Measurements from ENCODE around the gene APOL2.
"Not testable (repeated sequence)": the region's sequence is repeated elsewhere in the genome, so short reads cannot be mapped to it uniquely, and the experiment has no call there.

The APOL2 gene

DNA sequence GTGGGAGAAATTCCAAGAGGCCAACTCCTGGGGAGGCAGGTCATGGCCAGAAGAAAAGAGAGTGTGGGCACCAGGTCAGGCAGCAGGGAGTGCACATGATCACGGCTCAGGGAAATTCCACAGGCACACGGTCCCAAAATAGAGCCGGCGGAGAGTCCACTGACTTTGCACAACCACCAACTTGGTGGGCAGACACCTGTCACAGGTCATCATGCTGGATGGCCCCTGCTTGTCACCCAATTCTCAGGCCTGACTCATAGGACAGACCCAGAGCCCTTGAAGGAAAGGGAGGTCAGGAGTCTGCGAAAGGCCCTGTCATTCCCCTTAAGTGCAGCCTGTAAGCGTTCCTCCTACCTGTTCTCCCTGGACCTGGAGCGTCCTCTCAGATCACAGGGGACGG is 15.8 kb downstream of the APOL2 start:
- no peak for DNase-seq (ENCODE audit: low spot score)

DNA sequence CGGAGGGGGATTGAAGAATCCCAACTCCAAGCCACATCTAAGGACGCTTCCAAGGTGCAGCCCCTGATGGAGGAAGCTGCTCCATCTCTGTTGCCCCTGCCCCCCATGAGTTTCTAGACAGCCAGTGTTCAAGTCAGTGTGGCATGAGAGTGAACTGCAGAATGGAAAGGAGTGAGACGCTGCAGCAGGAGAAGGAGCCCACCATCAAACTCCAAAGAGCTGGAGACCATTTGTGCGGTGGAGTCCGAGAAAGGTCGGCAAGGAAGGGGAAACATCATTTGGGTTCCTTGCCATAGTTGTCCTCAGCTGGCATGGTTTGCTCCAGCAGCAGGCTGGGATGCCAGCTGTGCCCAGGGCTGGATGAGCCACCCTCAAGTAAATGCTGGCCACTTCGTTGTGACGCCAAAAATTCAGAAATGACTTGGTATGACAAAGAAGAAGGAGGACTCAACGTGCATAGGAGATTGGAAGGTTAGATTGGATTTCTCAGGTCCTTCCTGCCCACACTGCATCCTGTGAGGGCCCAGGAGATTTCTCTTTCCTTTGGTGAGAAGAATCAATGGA is 16.4 kb downstream of the APOL2 start:
- no peak for DNase-seq (ENCODE audit: low spot score)

DNA sequence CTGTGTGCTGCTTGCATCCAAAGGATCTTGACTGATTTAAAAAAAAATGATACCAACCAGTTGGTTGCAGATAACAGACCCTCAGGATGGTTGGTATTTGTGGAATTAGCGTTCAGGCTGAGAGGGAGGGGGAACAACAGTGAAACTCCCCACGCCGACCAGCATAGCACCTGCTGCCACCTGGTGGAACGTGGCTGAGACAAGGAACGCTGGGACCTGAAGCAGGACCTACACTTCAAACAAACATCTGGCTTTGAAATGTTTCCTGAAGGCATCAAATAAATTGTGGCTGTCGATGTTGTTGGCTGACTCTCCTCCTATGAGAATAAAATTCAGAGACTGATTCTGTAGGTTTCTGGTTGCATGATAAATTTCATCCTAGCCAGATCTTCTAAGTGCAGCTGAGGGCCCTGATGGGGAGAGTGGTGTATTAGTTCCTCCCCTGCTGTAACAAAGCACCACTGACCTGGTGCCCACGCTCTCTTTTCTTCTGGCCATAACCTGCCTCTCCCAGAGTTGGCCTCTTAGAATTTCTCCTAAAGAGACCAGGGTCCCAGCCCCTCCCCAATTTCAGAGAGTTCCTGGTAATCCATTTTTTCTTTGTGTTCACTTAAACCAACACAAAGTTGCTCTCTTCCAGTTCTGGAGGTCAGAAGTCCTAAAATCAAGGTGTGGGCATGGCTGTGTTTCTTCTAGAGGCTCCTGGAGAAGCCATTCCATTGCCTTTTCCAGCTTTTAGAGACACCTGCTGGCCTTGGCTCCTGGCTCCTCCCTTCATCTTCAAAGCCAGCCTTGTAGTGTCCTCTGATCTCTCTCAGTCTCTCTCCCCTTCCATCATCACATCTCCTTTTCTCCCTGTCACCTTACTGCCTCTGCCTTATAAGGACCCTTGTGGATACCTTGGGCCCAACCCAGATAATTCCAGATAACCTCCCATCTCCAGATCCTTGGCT is 17.3 kb downstream of the APOL2 start:
- no peak for DNase-seq (ENCODE audit: low spot score)

DNA sequence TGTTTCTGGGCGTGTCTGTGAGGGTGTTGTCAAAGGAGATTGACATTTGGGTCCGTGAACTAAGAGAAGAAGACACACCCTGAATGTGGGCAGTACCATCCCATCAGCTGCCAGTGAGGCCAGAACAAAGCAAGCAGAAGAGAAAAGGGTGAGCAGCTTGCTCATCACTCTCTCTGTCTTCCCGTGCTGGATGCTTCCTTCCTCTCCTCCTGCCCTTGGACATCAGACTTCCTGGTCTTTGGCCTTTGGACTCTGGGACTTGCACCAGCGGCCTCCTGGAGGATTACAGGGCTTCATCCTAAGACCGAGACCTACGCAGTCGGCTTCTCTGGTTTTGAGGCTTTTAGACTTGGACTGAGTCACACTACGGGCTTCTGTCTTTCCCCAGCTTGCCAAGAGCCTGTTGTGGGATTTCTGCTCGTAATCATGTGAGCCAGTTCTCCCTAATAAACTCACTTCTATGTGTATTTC is 18.8 kb downstream of the APOL2 start:
- DNase-seq (ENCODE audit: low spot score), result no peak

DNA sequence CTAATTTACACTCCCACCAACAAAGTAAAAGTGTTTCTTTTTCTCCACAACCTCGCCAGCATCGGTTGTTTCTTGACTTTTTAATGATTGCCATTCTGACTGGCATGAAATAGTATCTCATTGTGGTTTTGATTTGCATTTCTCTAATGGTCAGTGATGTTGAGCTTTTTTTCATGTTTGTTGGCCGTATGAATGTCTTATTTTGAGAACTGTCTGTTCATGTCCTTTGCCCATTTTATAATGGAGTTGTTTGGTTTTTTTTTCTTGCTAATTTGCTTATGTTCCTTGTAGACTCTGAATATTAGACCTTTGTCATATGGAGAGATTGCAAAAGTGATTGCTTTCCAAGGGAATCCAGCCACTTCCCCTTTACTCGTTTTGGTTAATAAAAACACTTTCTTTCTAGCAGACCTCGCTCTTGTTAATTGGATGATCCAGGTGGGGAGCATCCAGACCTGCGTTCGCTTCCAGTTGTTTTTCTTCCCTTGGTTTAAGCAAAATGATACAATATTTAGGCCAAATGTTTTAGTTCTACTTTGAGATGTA is 20.6 kb downstream of the APOL2 start:
- DNase-seq (ENCODE audit: low spot score), result no peak

DNA sequence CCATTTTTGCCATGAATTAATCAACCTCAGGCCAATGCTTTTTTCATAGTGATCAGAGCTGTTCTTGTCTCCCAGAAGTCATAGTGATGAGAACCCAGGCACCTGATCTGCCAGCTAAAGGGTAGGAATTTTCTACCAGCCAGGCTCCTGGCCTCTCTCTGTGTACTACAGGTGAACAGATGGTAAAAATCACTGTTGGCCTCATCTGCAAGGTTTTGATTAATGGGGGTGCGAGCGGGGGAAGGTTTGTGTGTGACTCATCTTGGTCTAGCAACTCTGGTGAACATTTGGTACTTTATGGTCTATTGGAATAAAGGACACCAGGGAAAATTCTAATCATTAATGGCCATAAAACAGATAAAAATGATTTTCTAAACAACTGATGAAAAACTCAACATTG is 23.3 kb downstream of the APOL2 start:
- no peak for DNase-seq (ENCODE audit: low spot score)

DNA sequence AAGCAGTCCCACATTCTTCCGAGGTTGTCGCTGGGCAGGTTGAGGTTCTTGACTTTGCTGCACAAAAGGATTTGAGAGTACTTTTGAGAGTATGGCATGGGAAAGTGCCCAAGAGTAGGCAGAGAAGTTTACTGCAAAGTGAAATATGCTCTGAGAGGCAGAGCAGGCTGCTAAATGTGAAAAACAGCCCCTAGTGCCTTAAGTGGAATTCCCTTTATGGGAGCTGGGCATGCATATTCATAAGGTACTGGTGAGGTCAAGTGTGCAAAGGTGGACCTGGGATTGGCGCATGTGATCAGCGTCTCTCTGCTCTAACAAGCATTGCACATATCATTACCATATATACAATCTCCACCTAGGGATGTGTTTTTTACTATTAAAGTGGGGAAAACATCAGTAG is 25.7 kb downstream of the APOL2 start:
- DNase-seq (ENCODE audit: low spot score), result no peak

DNA sequence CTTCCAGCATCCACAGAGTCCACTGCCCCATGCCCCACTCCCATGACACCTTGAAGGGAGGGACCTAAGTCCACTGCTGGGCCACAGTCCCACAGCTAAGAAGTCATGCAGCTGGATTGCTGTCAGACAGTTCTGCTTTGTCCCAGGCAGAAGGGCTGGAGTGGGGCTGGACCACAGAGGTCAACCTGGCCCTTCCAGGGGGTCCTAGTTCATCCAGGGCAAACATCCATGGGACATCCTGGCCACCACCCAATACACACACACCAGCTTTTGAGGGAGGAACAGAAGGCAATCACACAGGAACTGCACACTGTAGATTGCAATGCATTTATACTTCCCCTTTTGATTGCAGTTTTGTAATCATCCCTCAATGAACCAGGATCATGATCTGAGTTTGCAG is 26.4 kb downstream of the APOL2 start:
- no peak for DNase-seq (ENCODE audit: low spot score)

DNA sequence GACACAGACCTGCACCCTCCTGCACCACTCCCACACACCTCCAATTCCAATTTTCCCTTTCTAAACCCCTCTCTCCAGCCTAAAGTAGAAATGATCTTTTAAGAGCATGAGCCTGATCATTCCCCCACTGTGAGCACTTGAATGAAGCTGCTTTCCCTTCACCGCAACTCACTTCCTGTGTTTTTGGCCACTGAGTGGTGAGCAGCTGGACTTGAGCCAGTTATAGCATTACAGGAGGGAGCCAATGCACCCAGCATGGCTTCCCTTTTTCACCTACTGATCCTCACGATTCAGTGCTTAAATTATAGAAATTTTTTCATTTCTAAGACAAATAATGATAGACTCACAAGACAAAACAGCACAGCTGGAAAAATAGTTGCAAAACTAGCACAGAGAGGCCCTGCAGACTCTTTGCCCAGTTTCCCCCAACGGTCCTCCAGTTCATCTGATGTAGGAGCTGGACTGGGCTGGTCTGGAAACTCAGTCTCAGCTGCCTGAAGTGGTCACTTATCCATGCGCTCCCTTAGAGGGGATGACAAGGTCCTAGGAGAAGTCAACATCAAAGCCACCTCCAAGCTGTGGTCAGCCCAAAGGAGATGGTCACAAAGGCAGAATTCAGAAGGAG is 28.0 kb downstream of the APOL2 start:
- DNase-seq (ENCODE audit: low spot score), result no peak

DNA sequence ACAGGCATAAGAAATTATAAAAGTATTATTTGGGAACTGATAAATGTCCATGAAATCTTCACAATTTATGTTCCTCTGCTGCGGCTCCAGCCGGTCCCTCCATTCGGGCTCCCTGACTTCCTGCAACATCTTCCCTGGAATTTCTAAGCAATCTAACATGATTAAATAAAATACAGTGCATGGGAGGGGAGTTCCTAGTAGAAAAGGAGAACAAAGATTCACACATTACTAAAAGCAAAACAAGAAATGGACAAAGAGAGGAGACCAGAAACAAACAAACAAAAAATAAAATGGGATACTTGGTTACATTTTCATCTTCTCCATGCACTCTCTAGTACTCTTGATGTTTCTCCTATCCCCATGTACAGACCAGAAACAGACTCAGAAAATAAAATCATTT is 29.1 kb downstream of the APOL2 start:
- DNase-seq (ENCODE audit: low spot score), result no peak

DNA sequence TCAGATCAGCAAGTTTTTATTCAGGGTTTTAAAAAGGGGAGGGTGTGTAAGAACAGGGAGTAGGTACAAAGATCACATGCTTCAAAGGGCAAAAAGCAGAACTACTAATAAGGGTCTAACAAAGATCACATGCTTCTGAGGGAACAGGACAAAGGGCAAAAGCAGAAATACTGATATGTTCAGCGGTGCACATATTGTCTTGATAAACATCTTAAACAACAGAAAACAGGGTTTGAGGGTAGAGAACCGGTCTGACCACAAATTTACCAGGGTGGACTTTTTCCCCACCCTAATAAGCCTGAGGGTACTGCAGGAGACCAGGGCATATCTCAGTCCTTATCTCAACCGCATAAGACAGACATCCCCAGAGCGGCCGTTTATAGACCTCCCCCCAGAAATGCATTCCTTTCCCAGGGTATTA is 29.8 kb downstream of the APOL2 start:
- DNase-seq (ENCODE audit: low spot score), result not testable (repeated sequence)

DNA sequence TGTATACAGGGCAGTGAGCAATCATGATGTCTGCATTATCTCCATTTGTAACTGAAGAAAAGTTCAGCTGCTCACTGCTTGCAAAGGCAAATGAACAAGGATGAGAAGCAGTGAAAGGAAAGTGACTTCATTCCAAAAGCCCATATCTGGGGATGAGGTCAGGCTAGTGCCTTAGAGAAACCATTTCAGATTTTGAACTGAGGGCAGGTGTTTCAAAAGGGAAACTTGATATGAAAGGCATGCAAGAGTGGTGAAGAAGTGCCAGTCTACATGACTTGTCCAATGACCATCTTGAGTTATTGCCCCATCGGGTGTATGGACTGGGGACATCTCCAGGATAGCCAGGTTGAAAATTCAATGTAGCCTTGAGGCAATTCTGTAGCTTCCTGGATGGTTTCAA is 30.4 kb downstream of the APOL2 start:
- DNase-seq (ENCODE audit: low spot score), result no peak

DNA sequence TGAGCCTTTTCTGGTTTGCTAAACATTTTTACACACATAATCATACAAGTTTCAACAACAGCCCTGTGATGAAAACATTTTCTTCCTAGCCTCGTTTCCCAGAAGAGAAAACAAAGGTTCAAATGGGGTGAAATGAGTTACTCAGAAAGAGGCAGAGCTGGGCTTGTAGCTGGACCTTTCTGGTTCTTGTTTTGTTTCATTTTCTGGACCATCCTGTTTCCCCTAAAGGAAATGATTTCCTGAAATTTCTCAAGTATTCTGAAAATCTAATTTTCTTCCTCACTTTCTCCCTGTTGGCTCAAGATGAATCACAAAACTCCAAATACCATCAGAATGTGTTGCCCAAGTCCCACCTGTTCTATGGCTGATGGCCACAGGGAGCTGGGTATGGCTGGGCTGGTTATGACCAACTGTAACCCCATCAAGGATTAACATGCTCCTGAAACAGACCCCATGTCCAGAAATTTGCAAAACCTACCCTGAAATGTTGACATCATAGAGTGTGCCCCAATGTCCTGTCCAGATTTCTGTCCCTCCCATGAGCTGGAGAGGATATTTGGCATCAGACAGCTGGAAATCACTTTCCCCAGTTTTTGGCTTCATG is 31.1 kb downstream of the APOL2 start:
- DNase-seq (ENCODE audit: low spot score), result no peak

DNA sequence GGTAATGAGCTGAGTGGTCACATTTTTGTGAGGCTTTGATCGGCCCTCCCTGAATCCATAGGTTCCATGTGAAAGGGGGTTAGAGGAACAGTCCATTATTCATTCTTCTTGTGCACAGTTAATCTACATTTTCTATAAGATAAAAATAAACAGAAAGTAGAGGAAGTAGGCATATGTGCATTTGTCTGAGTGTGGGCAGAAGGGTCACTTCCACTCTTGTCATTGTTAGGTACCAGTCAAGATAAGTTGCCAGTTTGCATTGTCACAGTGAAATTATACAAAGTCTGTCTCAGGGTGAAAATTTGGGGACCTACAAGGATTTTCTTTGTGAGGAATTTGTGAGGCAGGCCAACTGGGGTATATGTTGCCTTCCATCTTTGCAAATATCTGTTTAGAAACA is 33.1 kb downstream of the APOL2 start:
- DNase-seq (ENCODE audit: low spot score), result no peak

DNA sequence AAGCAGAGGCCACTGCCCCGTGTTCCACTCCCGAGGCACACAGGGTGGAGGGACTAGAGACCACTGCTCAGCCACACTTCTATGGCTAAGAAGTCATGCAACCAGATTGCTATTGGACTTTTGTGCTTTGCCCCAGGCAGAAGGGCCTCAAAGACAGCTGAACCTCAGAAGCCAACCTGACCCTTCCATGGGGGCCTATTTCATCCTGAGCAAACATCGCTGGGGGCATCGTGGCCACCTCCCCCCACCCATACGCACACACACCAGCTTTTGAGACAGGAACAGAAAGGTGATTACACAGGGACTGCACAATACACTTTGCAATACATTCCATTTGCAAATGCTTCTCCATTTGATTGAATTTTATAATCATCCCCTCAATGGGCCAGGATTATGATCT is 33.8 kb downstream of the APOL2 start:
- not testable (repeated sequence) for DNase-seq (ENCODE audit: low spot score)

DNA sequence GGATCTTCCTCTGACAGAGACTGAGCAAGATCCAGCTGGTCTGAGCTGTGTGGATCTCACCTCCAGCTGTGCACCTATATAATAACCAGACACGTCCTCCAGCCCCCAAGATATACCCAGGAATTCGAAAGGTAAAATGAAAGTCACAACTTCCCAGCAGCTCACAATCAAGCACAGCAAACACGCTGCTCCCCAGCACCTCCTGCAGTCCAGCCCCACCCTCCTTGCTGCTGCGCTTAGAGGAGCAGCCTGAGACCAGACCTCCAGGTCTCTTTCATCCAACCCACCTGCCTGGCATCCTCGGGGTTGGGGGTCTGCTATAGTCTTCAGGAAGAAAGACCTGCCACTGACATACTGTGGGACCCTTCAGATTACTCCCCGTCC is 34.7 kb downstream of the APOL2 start:
- DNase-seq (ENCODE audit: low spot score), result no peak

DNA sequence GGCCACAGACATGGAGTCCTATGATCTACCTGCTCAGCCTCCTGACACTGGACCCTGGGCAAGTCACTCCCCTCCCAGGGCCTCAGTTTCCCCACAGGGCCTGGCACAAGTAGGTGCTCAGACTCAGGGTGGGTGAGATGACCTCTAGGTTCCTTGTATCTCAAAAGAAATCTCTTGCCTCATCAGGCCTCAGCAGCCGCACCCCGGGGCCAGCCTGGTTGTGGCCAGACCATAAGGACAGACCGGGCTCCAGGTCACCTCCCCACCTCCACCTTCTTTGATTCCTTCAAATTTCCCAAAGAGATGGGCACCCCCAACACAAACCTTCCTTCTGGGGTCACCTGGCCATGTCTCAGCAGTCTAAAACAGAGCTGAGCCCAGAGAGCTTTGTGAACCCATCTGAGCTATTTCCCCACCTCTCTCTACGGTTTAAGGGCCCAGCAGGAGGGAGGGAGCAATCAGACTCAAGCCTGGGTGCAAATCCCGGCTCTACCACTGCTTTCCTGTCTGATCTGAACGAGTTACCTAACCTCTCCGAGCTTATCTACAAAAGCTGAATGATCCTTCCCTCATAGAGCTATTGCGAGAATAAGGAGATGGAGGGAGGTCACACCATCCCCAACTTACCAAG is 35.2 kb downstream of the APOL2 start:
- DNase-seq (ENCODE audit: low spot score), result no peak

DNA sequence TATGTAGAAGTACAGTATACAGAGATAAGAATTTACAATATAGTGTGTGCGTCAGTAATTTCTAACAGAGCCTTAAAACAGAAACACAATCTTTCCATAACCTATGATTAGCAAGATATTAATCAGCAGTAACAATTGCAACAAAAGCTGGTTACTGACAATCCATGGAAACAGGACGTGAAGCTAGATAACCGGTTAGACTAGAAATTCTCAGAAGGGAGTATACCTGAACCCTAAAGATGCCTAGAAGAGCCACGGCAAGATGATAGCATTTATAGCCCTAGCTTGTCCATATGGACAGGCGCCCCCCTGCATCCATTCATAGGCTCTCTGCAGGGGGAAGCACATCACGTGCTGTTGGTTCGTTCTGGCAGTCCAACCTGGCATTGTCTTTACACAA is 35.9 kb downstream of the APOL2 start:
- not testable (repeated sequence) for DNase-seq (ENCODE audit: low spot score)

DNA sequence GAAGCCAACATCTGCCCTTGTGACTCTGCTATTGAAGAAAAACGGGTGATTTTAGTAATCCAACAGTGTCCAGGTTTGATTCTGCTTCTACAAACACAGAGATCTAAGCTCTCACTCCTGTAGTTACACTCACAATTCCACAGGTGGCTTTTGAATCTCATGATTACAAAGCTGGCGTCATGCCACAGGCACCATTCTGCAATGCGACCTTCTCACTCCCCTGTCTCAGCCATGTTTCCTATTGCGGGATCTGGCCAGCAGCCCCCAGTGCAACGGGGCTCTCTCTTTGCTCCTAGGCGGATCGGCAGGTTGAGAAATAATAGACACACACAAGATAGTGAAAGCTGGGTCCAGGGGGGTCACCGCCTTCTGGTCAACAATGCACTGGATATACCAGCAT is 36.4 kb downstream of the APOL2 start:
- DNase-seq (ENCODE audit: low spot score), result not testable (repeated sequence)

DNA sequence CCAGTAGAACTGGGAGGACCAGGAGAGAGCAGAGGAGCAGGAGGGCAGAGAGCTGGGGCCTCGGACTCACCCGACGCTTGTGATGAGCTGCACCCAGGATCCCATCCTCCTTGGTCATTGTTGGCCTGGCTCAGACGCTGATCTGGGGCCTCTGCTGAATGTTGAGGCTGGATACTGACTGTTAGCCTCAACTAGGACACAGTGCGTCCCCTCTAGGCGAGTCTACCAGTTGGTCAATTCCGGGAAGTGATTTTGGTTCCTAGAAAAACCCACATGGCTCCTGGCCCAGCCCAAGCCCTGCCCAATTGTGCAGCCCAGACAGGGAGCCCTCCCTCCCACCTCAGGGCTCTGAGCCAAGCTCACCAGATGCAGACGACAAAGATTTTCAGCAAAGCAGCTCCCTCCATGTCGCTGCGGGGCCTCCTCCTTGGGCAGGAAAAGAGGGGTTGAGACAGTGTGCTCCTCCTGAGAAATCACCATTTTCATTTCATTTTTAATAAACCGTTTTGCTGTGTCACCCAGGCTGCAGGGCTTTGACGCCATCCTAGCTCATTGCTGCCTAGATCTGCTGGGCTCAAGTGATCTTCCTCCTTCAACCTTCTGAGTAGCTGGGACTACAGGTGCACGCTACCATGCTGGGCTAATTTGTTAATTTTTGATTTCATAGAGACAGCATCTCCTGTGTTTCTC is 37.6 kb downstream of the APOL2 start, which contains the start of gene APOL4:
APOL4 (minus strand) TSS at position 180 of the 690 bp plus-strand sequence; CDS start at position 105, 75 bp downstream.
- no peak for DNase-seq (ENCODE audit: low spot score)

DNA sequence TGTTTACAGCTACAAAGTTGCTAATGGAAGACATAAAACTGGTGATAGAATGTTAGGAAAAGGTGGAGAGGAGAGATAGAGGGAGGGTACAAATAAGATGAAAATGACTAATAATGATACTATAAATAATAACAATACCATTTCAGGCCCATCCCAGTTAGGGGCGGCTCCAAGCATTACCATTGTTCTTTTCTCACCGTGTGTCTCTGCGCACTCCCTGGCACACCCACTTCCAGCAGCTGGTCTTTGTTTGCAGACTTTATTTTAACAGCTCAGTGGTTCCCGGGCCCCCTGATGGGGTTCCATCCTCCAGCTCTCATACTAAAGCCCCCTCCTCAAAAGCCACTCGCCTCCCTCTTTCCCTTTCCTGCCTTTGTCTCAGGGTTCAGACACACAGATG is 38.3 kb downstream of the APOL2 start:
- DNase-seq (ENCODE audit: low spot score), result not testable (repeated sequence)
